Ammon's horn (tissue), 1 donor: ENCODE results near the gene AGFG1.

Source experiments
- DNase-seq: peaks from one replicate; pipeline ENCODE4 v3.0.0-alpha.2; 2016; ENCODE audit warnings: low spot score

AGFG1 gene, protein sequence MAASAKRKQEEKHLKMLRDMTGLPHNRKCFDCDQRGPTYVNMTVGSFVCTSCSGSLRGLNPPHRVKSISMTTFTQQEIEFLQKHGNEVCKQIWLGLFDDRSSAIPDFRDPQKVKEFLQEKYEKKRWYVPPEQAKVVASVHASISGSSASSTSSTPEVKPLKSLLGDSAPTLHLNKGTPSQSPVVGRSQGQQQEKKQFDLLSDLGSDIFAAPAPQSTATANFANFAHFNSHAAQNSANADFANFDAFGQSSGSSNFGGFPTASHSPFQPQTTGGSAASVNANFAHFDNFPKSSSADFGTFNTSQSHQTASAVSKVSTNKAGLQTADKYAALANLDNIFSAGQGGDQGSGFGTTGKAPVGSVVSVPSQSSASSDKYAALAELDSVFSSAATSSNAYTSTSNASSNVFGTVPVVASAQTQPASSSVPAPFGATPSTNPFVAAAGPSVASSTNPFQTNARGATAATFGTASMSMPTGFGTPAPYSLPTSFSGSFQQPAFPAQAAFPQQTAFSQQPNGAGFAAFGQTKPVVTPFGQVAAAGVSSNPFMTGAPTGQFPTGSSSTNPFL

DNA sequence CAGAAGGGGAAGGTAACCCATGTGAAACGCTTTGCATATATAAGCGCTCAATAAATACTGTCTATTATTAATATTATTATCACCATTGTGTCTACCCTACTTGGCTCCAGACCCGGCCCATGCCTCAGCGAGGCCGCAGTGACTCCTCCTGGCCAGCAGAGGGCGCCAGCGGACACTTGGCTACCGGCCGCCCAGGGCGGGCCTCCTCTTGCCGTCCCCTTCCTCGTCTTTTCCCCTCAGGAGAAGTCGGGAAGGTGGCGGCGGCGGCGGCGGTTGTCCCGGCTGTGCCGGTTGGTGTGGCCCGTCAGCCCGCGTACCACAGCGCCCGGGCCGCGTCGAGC is at the start of gene AGFG1:
Gene AGFG1, plus strand, starts transcription at position 233 of the 341 bp plus-strand sequence. CDS start 266 bp downstream, outside the sequence.
- peak; percentile 86 for DNase-seq

DNA sequence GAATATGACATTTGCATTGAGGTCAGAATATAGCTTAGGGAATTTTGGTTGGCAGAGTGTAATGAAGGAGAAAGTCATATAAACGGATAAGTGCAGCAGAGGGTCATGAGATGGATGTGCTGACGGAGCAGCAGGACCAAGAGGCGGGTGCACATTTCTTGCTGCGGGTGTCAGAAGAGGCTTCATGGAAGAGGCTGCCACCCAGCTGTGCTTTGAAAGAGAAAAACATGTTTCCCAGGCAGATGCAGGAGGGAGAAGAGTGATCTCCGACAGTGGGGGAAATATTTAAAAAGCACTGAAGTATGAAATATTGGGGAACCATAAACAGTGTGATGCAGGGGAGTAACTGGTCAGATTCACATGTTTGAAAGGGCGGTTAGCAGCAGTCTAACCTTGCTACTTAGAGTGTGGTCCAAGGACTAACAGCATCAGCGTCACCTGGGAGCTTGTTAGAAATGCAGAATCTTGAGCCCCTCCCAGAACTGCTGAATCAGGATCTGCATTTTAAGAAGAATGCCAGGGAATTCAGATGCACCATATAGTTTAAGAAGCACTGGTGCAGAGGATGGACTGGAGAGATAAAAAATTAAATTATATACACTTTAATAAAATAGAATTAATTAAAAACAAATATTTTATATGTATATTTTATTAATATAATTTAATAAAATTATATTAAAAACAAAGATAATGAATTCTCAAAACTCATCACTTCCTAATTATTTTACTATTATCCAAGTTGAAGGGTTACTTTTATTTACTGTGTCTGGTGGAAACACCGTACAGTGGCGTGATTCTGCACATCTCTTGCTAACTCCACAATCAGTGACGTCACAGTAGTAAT is 48.1 kb upstream of the AGFG1 start:
- DNase-seq, result peak; percentile 39

DNA sequence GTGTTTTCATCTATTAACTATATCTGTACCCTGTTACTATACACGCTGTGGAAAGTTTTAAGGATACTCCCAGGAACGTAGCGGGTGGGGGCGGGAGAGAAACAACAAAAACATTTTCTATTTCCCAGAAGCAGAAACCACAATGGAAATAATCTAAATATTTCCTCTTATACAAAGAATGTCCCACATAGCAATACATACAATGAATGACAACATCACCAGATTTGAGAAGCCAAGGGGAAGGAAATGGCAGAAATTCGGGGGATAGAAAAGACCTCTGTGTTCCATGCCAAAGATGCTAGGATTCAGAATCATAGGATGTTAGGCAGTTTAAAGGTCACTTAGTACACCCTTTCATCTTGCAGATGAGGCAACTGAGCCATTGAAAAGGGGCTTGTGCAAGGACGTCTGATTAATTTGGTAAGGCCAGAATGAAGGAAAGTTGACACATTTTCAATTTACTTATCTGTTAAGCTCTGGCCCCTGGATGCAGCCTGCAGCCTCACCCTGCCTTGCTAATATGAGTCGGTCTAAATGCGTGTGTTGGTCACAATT is 43.1 kb upstream of the AGFG1 start:
- no peak for DNase-seq

DNA sequence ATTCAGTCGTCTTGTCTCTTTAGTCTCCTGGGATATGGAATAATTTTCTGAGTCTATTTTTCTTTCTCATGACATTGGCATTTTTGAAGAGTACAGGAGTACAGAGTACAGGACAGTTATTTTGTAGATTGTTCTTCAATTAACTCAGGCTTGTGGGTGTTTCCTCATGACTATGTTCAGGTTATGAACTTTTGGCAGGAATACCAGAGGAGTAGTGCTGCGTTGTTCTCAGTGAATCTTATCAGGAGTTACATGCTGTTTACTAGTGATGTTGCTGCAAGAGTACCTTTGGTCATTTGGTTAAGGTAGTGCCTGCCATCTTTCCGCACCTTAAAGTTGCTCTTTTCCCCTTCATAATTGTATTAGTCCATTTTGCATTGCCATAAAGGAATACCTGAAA is 41.3 kb upstream of the AGFG1 start:
- DNase-seq, result no peak

DNA sequence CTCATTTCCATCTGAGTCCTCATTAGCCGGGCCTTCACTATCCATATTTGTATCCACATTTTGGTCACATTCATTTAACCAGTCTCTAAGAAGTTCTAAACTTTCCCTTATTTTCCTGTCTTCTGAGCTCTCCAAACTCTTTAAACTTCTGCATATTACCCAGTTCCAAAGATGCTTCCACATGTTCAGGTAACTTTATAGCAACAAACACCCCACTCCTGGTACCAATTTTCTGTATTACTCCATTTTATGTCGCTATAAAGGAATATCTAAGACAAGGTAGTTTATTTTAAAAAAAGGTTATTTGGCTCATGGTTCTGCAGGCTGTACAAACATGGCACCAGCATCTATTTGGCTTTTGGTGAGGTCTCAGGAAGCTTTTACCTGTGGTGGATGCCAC is 38.8 kb upstream of the AGFG1 start:
- DNase-seq, result no peak

DNA sequence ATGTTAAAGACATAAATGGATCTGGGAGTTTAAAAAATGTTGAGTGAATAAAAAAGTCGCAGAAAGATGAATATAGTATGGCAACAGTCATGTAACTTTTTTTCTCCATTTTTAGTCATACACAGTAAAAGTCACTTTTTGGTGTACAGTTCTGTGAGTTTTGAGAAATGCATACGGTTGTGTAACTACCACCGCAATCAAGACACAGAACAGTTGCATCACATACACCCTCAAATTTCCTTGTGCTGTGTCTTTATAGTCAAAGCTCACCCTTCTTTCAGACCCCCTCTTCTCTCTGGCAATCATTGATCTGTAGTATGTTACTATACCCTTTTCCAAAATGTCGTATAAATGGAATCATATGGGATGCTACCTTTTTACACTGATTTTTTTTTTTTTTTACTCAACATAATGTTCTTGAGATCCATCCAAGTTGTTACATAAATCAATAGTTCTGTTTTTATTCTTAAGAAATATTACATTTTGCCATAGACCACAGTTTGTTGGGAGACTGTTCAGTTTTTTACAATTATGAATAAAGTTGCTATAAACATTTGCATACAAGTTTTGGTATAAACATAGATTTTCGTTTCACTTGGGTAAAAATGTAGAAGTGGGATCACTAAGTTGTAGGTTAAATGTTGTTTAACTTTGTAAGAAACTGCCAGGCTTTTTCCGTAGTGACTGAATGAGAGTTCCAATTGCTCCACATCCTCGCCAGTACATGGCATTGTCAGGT is 35.4 kb upstream of the AGFG1 start:
- DNase-seq, result no peak

DNA sequence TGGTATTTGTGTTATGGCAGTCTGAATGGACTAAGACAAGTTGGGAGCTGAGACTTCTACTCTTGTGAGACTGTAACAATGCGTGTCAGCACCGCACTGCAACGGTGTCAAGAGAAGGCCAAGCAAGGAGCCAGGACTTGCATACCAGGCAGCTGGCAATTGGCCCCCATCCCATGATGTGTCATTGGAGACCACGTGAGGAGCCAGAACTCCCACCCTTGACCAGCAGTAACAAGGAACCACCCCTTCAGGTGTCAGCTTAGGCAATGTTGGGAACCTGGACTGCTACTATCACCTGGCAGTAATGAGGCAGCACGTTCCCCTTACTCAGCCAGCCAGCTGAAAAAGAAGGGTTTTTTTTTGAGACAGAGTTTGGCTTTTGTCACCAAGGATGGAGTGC is 32.7 kb upstream of the AGFG1 start:
- DNase-seq, result no peak

DNA sequence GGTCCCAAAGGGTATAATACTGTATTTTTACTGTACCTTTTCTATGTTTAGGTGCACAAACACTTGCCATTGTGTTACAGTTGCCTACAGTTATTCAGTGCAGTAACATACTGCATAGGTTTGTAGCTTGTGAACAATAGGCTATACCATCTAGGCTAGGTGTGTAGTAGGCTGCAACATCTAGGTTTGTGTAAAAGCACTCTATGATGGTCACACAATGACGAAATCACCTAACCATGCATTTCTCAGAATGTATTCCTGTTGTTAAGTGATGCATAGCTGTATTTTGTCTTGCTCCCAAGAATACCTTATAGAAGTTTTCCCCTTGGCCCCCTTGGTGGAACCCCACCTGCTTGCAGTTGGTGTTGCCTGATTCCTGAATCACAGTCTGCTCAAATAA is 29.3 kb upstream of the AGFG1 start:
- no peak for DNase-seq

DNA sequence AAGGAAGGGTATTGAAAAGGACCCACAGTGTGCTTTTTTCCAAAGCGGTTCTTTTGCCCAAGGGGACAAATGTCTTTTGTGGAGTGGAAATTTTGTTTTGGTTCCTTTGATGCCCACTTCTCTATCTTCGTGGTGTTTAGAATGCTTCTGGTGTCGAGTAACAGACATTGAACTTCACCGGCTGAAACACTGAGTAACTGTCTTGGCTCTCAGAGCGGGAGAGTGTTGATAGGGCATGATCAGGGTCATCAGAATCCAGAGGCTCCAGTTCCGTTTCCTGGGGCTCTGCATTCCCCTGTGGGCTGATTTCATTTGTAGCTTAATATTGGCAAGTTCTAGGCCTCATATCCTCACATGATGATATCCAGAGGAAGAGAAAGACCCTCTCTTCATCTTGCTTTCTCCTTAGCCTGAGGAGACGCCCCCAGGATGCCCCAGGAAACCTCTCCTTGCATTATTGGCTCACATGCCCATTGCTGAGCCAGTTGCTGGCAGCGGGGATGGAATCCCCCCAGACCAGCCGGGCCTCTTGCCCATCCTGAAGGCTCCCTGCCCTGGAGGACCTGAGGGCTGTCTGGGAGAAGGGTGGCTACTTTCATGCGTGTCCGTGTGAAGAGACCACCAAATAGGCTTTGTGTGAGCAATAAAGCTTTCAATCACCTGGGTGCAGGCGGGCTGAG is 27.9 kb upstream of the AGFG1 start:
- DNase-seq, result no peak

DNA sequence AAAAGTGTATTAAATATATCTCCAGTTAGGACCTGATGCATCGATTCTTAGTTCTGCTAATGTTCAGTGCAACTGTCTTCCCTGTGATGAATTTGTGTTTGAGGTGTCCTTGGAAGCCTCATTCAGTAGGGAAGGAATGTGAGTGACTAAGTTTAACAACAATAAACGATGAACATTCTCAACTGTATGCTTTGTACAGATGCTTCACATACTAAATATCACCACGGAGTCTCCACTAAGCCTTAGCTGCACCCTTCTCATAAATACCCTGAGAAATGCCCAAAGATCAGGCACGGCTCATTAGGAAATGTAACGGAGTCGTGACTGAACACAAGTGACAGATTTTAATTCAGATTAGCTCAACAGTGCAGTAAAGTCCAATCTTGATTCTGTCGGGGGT is 24.4 kb upstream of the AGFG1 start:
- no peak for DNase-seq

DNA sequence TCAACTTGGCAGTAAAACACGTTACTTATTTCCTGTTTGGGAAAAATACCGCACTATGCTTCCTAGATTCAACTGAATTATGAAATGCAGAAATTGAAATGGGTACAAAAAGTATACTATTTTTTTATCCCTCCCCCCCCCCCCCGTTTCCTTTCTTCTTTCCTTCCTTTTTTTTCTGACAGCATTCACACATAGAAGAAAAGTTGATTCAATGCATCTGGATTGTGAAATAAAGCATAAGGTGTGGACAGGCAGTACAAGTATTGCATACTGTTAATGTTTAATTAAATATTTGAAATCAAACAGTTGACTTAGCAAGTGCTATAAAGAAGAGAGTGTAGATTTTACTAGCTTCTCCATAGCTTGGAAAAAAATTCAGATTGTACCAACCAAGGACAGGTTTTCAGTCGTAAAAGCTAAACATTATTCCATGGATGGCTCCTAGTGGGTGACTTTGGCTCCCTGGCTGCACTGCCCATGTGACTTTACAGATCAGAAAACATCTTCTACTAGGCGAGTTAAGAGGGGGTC is 21.6 kb upstream of the AGFG1 start:
- no peak for DNase-seq

DNA sequence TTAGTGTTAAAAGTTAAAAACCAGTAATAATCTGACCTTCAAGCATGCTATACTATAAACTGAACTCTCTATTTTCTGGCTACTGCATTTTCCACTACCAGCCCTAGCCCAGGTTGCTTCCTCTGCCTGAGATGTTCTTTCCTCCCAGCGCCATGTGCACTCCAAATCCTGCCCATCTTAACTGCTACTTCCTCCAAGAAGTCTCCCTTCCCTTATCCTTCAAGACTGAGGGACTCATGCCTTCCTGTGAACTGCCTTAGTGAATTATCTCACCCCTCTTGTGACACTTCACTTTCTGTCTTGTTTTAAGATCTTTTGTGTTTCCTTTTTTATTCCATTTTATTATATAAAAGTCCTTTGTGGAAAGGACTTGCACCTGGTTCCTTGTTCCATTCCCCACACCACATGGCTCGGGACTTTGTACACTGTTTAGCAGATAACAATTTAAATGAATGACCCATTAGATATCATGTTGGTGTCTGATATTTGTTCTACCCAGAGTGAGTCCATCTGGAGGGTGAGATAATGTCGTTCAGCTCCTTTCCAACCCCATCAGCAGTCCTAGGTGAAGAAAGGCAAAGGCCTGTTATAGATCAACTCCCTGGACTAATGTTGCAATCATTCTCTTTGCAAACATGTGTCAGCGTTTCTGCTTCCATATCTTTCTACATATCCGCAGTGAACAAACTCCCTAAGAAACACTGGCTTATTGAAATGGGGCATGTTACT is 20.9 kb upstream of the AGFG1 start:
- DNase-seq, result no peak

DNA sequence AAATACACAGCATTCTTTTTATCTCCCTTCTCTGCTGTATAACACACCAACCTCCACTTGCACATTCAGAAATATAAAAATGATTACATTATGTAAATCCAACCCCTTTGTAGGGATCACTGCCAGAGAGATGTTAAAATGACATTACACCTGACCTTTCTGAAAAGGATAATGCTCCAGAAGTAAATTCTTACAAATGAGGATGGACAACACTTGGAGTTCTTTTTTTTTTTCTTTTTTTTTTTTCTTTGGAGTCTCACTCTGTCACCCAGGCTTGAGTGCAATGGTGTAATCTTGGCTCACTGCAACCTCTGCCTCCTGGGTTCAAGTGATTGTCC is 20.3 kb upstream of the AGFG1 start:
- no peak for DNase-seq

DNA sequence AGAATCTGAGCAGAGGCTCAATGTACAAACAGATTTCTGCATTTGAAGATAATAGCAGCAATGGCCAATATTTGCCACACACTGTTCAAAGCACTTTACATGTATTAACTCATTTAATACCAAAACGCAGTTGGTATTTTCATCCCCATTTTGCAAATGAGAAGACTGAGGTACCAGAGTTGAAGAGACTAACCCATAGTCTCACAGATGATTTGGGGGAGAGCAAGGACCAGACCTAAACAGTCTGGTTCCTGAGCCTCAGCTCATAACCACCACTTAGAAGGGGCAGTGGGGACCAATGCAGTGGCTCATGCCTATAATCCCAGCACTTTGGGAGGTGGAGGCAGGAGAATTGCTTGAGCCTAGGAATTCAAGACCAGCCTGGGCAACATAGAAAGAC is 18.1 kb upstream of the AGFG1 start:
- DNase-seq, result no peak

DNA sequence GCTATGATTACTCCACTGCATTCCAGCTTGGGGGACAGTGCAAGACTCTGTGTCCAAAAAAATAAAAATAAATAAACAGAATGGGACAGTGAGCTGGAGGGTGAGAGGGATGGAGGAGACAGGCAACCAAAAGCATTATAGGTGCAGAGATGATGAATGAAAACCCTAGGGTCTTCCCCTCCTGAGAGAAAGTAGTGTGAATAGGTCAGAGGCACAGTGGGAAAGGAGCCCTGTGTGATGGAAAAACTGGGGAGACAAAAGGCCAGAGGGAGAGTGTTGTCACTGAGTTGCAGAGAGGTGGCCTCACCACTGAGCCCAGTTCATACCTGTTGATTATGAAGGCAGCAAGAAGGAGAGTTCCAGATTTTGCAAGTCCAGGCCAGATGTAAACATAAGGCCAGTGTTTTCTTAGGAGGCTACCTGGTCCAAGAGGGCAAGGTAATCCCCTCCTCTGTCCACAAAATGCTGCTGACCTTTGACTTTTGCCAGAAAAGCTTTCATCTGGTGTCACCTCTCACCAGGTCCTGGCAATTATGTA is 17.6 kb upstream of the AGFG1 start:
- DNase-seq, result no peak

DNA sequence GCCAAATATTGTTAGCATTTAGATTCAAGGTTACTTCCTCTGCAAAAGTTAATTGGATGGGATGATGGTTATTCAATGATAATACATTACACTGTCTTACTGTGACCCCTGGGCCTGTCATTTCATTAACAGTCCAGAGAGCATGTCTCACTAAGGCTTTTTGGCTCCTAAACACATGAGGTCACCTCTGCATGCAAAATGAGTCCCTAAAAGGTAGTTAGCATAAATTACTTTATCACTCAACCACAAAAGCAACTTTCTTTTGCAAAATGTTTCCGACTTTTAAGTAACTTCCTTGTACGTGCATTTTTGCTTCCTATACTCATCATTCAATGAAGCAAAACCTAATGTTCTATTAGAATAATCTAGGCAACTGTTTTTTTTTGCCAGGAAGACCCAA is 16.8 kb upstream of the AGFG1 start:
- DNase-seq, result no peak

DNA sequence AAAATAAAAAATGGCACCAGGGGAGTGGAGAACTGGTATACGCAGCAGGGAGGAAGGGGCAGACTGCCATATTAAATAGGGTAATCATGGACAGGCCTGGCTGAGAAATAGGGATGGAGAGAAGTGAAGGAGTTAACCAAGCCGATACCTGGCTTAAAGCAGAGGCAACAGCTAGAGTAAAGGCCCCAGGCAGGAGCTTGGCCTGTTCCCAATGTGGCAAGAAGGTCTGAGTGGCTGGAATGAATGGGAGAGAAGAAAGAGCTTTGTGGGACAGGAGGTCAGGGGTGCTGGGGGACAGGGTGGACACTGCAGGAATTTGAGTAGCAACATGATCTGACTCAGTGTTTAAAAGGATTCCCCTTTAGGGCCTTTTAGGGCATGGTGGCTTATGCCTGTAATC is 15.9 kb upstream of the AGFG1 start:
- DNase-seq, result no peak

DNA sequence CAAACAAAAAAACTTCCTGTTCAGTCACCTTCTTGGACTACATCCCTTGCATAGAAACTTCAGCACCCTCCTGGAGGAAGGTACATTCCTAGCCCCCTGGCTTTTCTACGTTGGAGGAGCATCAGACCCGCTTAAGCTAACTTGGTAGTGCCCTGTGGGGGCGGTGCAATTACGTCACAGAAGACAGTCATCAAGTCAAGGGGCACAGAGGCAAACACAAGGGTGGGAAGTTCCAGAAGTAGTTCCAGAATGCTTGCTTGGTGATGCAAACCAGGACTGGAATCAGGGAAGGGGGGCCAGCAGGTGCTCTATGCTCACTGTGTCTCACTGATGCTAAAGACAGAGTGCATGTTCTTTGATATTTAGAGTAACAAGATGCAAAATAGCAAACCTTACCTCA is 15.2 kb upstream of the AGFG1 start:
- DNase-seq, result no peak

DNA sequence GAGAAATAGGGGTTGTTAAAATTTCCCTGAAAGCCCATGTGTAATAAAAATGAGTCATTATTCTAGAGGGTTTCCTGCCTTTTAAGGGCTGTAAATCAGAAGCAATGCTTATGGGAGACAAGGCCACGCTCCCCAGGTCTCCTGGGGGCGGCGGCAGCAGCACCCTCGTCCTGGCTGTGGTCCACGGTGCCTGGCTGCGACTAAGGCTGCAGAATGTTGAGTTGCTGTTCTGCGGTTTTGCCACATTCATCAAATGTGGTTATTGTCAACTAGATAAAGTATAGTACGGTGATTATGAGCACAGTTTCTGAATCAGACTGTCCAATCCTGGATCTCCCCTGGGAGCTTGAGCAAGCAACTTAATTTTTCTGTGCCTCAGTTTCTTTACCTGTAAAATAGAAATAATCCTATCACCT is 11.9 kb upstream of the AGFG1 start:
- no peak for DNase-seq

DNA sequence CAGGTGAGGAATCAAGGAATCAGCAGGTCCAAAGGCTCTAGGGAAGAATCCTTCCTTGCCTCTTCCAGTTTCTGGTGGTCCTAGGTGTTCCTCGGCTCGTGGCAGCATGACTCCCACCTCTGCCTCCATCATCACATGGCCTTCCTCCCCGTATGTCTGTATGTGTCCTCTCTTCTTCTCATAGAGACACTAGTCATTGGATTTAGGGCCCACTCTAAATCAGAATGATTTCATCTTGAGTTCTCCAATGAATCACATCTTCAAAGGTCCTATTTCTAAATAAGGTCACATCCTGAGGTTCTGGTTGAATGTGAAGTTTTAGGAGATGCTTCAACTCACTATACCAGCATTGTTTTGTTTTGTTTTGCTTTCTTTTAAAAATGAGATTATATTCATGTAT is 11.1 kb upstream of the AGFG1 start:
- DNase-seq, result no peak
